Measurements from ENCODE around the gene CATSPERE.
A peak's percentile ranks its signal among the peaks of the same experiment; 100 is the strongest.
"Not testable (repeated sequence)": the region's sequence is repeated elsewhere in the genome, so short reads cannot be mapped to it uniquely, and the experiment has no call there.

CATSPERE gene

GRCh38 chr1:244651956-244652622, 191.0 kb downstream of the CATSPERE start:
- intact Hi-C loops (cut with DNase I), result loop anchor here (2.0 to 5.0 kb wide), 4 partner anchors 50 to 1915 kb away; partner anchors contain the start of genes CNST, COX20 and TFB2M
- DNase-seq, result peak in 26 of 42 donors; percentile 5 to 68 (median 40)

- intact Hi-C loops (cut with DNase I), result loop anchor here (2.0 to 5.0 kb wide), 4 partner anchors 51 to 1914 kb away; partner anchors contain the start of genes CNST, COX20 and TFB2M
- peak; percentile 94 to 100 (median 99) for DNase-seq
Measured at GRCh38 chr1:244652623-244653438, 191.8 kb downstream of the CATSPERE start, which contains the start of gene DESI2. DESI2 (plus strand) TSS chr1:244653126; CDS start chr1:244653314, 188 bp downstream.

GRCh38 chr1:244653439-244654107, 192.5 kb downstream of the CATSPERE start:
- peak in 8 of 42 donors; percentile 12 to 56 (median 26) for DNase-seq
- intact Hi-C loops (cut with DNase I), result loop anchor here (2.0 to 5.0 kb wide), 4 partner anchors 51 to 1914 kb away; partner anchors contain the start of genes CNST, COX20 and TFB2M

- intact Hi-C loops (cut with DNase I), result loop anchor here (5.0 kb wide), 3 partner anchors 52 to 1913 kb away; partner anchors contain the start of genes CNST and TFB2M
- DNase-seq, result no peak
Measured at GRCh38 chr1:244654108-244655038, 193.3 kb downstream of the CATSPERE start.

- intact Hi-C loops (cut with DNase I), result no loop called here
- no peak for DNase-seq
Measured at GRCh38 chr1:244655186-244655585, 194.1 kb downstream of the CATSPERE start.

GRCh38 chr1:244657421-244657820, 196.3 kb downstream of the CATSPERE start:
- intact Hi-C loops (cut with DNase I), result no loop called here
- no peak for DNase-seq

- no peak for DNase-seq
- intact Hi-C loops (cut with DNase I), result no loop called here
Measured at GRCh38 chr1:244659694-244660093, 198.6 kb downstream of the CATSPERE start.

GRCh38 chr1:244660595-244660994, 199.5 kb downstream of the CATSPERE start:
- intact Hi-C loops (cut with DNase I), result no loop called here

GRCh38 chr1:244661569-244662312, 200.7 kb downstream of the CATSPERE start:
- DNase-seq; intact Hi-C loops (cut with DNase I): not testable (repeated sequence)

More at GRCh38 chr1:244660595-244660994, 199.5 kb downstream of the CATSPERE start:
- DNase-seq, result no peak

- intact Hi-C loops (cut with DNase I), result no loop called here
- no peak for DNase-seq
Measured at GRCh38 chr1:244662599-244662998, 201.5 kb downstream of the CATSPERE start.

- no peak for DNase-seq
- intact Hi-C loops (cut with DNase I), result no loop called here
Measured at GRCh38 chr1:244664353-244664752, 203.3 kb downstream of the CATSPERE start.

- intact Hi-C loops (cut with DNase I), result no loop called here
- DNase-seq, result peak in 1 of 42 donors; percentile 11
Measured at GRCh38 chr1:244665771-244666217, 204.7 kb downstream of the CATSPERE start.

- DNase-seq; intact Hi-C loops (cut with DNase I): not testable (repeated sequence)
Measured at GRCh38 chr1:244666672-244667418, 205.8 kb downstream of the CATSPERE start.

- intact Hi-C loops (cut with DNase I), result no loop called here
- DNase-seq, result no peak
Measured at GRCh38 chr1:244667797-244668196, 206.7 kb downstream of the CATSPERE start.

- intact Hi-C loops (cut with DNase I), result no loop called here
- DNase-seq, result no peak
Measured at GRCh38 chr1:244672946-244673682, 212.0 kb downstream of the CATSPERE start.

- intact Hi-C loops (cut with DNase I), result no loop called here
Measured at GRCh38 chr1:244674446-244674845, 213.4 kb downstream of the CATSPERE start.

More at GRCh38 chr1:244674446-244674845, 213.4 kb downstream of the CATSPERE start:
- DNase-seq, result no peak
